Peyer's patch (tissue), 4 donors: ENCODE measurements around the gene KCTD4.

ENCODE experiments used
- POLR2A ChIP-seq, 2 donors: fragments of 450-650 bp; IDR thresholded peaks; one replicate each; pipeline ENCODE4 v1.5.1; 2017; ENCODE audit warnings: antibody characterized with exemption in 2 of 2, mild to moderate bottlenecking in 2 of 2, moderate library complexity in 2 of 2
- TF ChIP-seq, protein P1 (sequence below), 6 experiments: fragments of 450-650 bp in 4 of 6; fragments of 200-600 bp in 2 of 6; sonication (generic) in 1 of 6; IDR thresholded peaks; one replicate each; pipeline ENCODE4 v1.5.1; 2017 to 2019; ENCODE audit warnings: antibody characterized with exemption in 6 of 6, mild to moderate bottlenecking in 3 of 6, moderate library complexity in 1 of 6

- TF ChIP-seq, protein P1, sequence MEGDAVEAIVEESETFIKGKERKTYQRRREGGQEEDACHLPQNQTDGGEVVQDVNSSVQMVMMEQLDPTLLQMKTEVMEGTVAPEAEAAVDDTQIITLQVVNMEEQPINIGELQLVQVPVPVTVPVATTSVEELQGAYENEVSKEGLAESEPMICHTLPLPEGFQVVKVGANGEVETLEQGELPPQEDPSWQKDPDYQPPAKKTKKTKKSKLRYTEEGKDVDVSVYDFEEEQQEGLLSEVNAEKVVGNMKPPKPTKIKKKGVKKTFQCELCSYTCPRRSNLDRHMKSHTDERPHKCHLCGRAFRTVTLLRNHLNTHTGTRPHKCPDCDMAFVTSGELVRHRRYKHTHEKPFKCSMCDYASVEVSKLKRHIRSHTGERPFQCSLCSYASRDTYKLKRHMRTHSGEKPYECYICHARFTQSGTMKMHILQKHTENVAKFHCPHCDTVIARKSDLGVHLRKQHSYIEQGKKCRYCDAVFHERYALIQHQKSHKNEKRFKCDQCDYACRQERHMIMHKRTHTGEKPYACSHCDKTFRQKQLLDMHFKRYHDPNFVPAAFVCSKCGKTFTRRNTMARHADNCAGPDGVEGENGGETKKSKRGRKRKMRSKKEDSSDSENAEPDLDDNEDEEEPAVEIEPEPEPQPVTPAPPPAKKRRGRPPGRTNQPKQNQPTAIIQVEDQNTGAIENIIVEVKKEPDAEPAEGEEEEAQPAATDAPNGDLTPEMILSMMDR (IDR thresholded peaks at IDR 0.05) = no peak
- no peak for TF ChIP-seq POLR2A (IDR thresholded peaks at IDR 0.05)
These were observed 9.0 kb downstream of the KCTD4 start for GRCh38 chr13:45191874-45192273.
